IMR-90 (cell line): ENCODE measurements around the gene FHL2. TPM values are rescaled to one million over a fixed set of nuclear protein-coding genes. Genes with fewer than 3 reads are reported as not detected.
A peak's percentile ranks its signal among the peaks of the same experiment; 100 is the strongest.

Experiments
- ATAC-seq: fragments of 200-7000 bp; cut with Tn5 transposase; 2 replicates; pipeline ENCODE4 v1.9.1; 2020; ENCODE audit warnings: low read depth, mild to moderate bottlenecking, moderate library complexity
- BruUV-seq: library from RNA; stranded (reverse); fragments of 400-500 nt; replicated peaks from 2 replicates; lab custom pipeline; 2021; lab: Mats Ljungman, UMichigan
- CTCF ChIA-PET: fragments of 300-600 bp; formaldehyde crosslinking; extraction: SDS; loops from one replicate; lab custom pipeline; 2021; ENCODE audit warnings: antibody characterized with exemption; lab: Yijun Ruan, JAX
- POLR2A ChIA-PET: fragments of 300-600 bp; sonication (Branson Sonifier 250); formaldehyde crosslinking; loops from one replicate; lab custom pipeline; 2022; ENCODE audit warnings: antibody characterized with exemption; ENCODE audit not compliant: unreplicated experiment; lab: Charles Lee
- DNase-seq: peaks from one replicate; pipeline ENCODE4 v3.0.0; 2013
- H2AFZ ChIP-seq: replicated peaks from 2 replicates; pipeline ENCODE3; 2013; ENCODE audit warnings: low read length, mild to moderate bottlenecking; ENCODE audit not compliant: poor library complexity
- H2AK5ac ChIP-seq: 2 replicates; pipeline ENCODE4 v1.6.1; 2013; ENCODE audit warnings: low read depth, low read length, inconsistent platforms
- H2AK9ac ChIP-seq: replicated peaks from 2 replicates; pipeline ENCODE3; 2013; ENCODE audit warnings: mild to moderate bottlenecking, low read depth, low read length, moderate library complexity; ENCODE audit not compliant: poor library complexity
- H2BK120ac ChIP-seq: 2 replicates; pipeline ENCODE4 v1.6.1; 2013; ENCODE audit warnings: low read depth, low read length, inconsistent platforms
- H2BK15ac ChIP-seq: 3 replicates; pipeline ENCODE4 v1.6.1; 2013; ENCODE audit warnings: low read depth, low read length, inconsistent platforms
- H2BK20ac ChIP-seq: 2 replicates; pipeline ENCODE4 v1.6.1; 2013; ENCODE audit warnings: low read depth, mild to moderate bottlenecking, inconsistent platforms, low read length, moderate library complexity
- H2BK5ac ChIP-seq: 2 replicates; pipeline ENCODE4 v1.6.1; 2013; ENCODE audit warnings: mild to moderate bottlenecking, low read depth, low read length, inconsistent platforms; ENCODE audit not compliant: poor library complexity, severe bottlenecking
- H3K14ac ChIP-seq: replicated peaks from 2 replicates; pipeline ENCODE4 v1.6.1; 2013; ENCODE audit warnings: low read depth, low read length, inconsistent platforms
- H3K18ac ChIP-seq: 2 replicates; pipeline ENCODE4 v1.6.1; 2013; ENCODE audit warnings: low read depth, low read length, control low read depth
- H3K23ac ChIP-seq: 2 replicates; pipeline ENCODE4 v1.6.1; 2013; ENCODE audit warnings: low read depth, low read length, inconsistent platforms
- H3K27ac ChIP-seq: 2 replicates; pipeline ENCODE4 v1.5.1; 2013; ENCODE audit warnings: mild to moderate bottlenecking, control low read depth, low read length; ENCODE audit not compliant: insufficient read depth
- H3K27me3 ChIP-seq: 2 replicates; pipeline ENCODE4 v1.6.1; 2013; ENCODE audit warnings: low read length; ENCODE audit not compliant: control insufficient read depth, insufficient read depth
- H3K36me3 ChIP-seq: 2 replicates; pipeline ENCODE4 v1.6.1; 2013; ENCODE audit warnings: low read length, mixed read lengths; ENCODE audit not compliant: control insufficient read depth, insufficient read depth
- H3K4ac ChIP-seq: 2 replicates; pipeline ENCODE4 v1.6.1; 2013; ENCODE audit warnings: low read depth, low read length, inconsistent platforms
- H3K4me1 ChIP-seq: 2 replicates; pipeline ENCODE4 v1.6.1; 2013; ENCODE audit warnings: low read length, mixed read lengths; ENCODE audit not compliant: control insufficient read depth, insufficient read depth
- H3K4me2 ChIP-seq: 2 replicates; pipeline ENCODE4 v1.6.1; 2013; ENCODE audit warnings: low read depth, mild to moderate bottlenecking, control low read depth, low read length, moderate library complexity
- H3K4me3 ChIP-seq: 2 replicates; pipeline ENCODE4 v1.5.1; 2013; ENCODE audit warnings: low read depth, mild to moderate bottlenecking, control low read depth, low read length, moderate library complexity; ENCODE audit not compliant: insufficient read depth
- H3K56ac ChIP-seq: 2 replicates; pipeline ENCODE4 v1.6.1; 2013; ENCODE audit warnings: low read length, inconsistent platforms; ENCODE audit not compliant: insufficient read depth; ENCODE audit errors: extremely low read depth
- H3K79me1 ChIP-seq, 2 experiments: 2 replicates each; pipeline ENCODE4 v1.6.1; 2013; ENCODE audit warnings: low read length in 2 of 2, inconsistent platforms in 1 of 2, low read depth in 1 of 2
- H3K9ac ChIP-seq: 2 replicates; pipeline ENCODE4 v1.6.1; 2013; ENCODE audit warnings: low read depth, low read length, control low read depth
- H3K9me1 ChIP-seq: 2 replicates; pipeline ENCODE4 v1.6.1; 2013; ENCODE audit warnings: low read length, inconsistent platforms; ENCODE audit not compliant: insufficient read depth
- H3K9me3 ChIP-seq: 2 replicates; pipeline ENCODE4 v1.6.1; 2013; ENCODE audit warnings: low read length; ENCODE audit not compliant: control insufficient read depth, insufficient read depth
- H4K20me1 ChIP-seq: 2 replicates; pipeline ENCODE4 v1.6.1; 2013; ENCODE audit warnings: low read length, inconsistent platforms; ENCODE audit not compliant: insufficient read depth
- H4K5ac ChIP-seq: 2 replicates; pipeline ENCODE4 v1.6.1; 2013; ENCODE audit warnings: mild to moderate bottlenecking, low read depth, low read length, control low read depth
- H4K8ac ChIP-seq, 2 experiments: 2 replicates each; pipeline ENCODE4 v1.6.1; 2013; ENCODE audit warnings: low read depth in 2 of 2, low read length in 2 of 2, control low read depth in 1 of 2, inconsistent platforms in 1 of 2
- H4K91ac ChIP-seq: 2 replicates; pipeline ENCODE4 v1.6.1; 2013; ENCODE audit warnings: low read depth, low read length, inconsistent platforms; ENCODE audit not compliant: insufficient read depth
- BHLHE40 ChIP-seq: fragments of 150-350 bp; IDR thresholded peaks from 2 replicates; pipeline ENCODE4 v1.6.1; 2016; ENCODE audit warnings: mild to moderate bottlenecking, low read depth, low read length
- WGBS, 2 experiments: methylation state at CpG; one replicate each; pipeline versions ENCODE4 v1.1.5 to v1.1.7; 2013; ENCODE audit warnings: missing lambda C conversion rate in 2 of 2; ENCODE audit not compliant: insufficient read length in 1 of 2; ENCODE audit errors: extremely low coverage in 2 of 2; 5-methylcytosine and 5-hydroxymethylcytosine counted together
- dilution Hi-C: fragments of 300-500 bp; cut with HindIII; formaldehyde crosslinking; loops from one replicate; pipeline ENCODE4 v1.14.3; 2018; ENCODE audit warnings: low sequenced_read_pairs; ENCODE audit not compliant: unreplicated experiment
- in situ Hi-C: fragments of 300-500 bp; cut with MboI; formaldehyde crosslinking; loops from 3 replicates; pipeline ENCODE4 v1.14.3; 2019; ENCODE audit warnings: low sequenced_read_pairs, inconsistent platforms, mixed read lengths
- intact Hi-C: fragments of 100-400 bp; cut with micrococcal nuclease; formaldehyde crosslinking; loops from 2 replicates; pipeline ENCODE4 v1.10.0; 2022
- polyA plus RNA-seq, 3 experiments: library from polyadenylated mRNA; depleted of rRNA; stranded (reverse); fragments of >200 nt; gene quantifications; 2 replicates each; pipeline ENCODE4 v1.2.3, GENCODE V29; 2012; ENCODE audit warnings: low replicate concordance in 1 of 3
- total RNA-seq: library from RNA; depleted of rRNA; stranded (reverse); fragments of >200 nt; gene quantifications from 2 replicates; pipeline ENCODE4 v1.2.3, GENCODE V29; 2012

Gene FHL2
- total and polyA plus RNA-seq, 2 of the 4 experiments (the other 2 are of a cell fraction): 464 to 550 TPM

DNA sequence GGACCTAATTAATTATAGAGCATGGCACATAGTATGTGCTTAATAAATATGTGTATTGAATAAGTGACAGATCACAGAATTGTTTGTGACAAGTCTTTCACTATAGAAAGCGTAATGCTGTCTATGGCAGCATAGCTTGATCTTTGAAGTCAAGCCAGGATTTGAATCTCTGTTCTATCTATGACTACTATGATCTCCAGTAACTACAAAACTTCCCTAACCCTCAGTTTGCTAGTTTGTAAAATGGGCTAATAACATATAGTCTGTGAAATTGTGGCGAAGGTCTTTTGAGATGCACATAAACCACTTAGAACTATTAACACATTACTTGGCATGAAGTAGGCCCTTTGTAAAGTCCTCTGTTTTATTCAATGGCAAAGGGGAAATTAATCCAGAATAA is 4.0 kb upstream of the FHL2 start:
- no peak overlapping the region for H2AK9ac ChIP-seq
- no peak overlapping the region for H2AFZ ChIP-seq
- intact Hi-C loops: no loop called here
- no peak for TF ChIP-seq BHLHE40
- no peaks in the 10 kb centered on the region for H3K27me3 ChIP-seq
- no TSS peak for BruUV-seq
- no peaks in the 10 kb centered on the region for H3K9me3 ChIP-seq
- dilution Hi-C loops: no loop called here
- H3K23ac ChIP-seq: peak overlapping the region; percentile 93; the same call in 1 of the 2 replicates
- H3K4ac ChIP-seq: peak overlapping the region; percentile 99; the same call in 1 of the 2 replicates
- no peak overlapping the region for H3K4me2 ChIP-seq
- H3K14ac ChIP-seq: 0 out of 2 replicates have a peak overlapping the region, but pooled peaks have one; percentile 13
- H3K9me1 ChIP-seq: peaks cover 9% of the 10 kb centered on the region; the same call in 1 of the 2 replicates
- H2BK120ac ChIP-seq: peak overlapping the region; percentile 96
- H3K79me1 ChIP-seq: peaks cover 12 to 17% of the 10 kb centered on the region in 2 experiments
- CTCF ChIA-PET: interaction anchor here (0.9 kb wide), 1 partner anchor 9 kb away, joined by 4 read pairs; no protein-coding TSS in a partner anchor
- H3K56ac ChIP-seq: peak overlapping the region; percentile 47
- H3K4me3 ChIP-seq: no peak overlapping the region
- H3K9ac ChIP-seq: no peak overlapping the region
- in situ Hi-C loops: no loop called here
- peak overlapping the region; percentile 72 to 87; a peak in 3 of 4 replicates for H4K8ac ChIP-seq
- H4K5ac ChIP-seq: peak overlapping the region; percentile 86; the same call in 1 of the 2 replicates
- H4K20me1 ChIP-seq: no peaks in the 10 kb centered on the region
- no peak overlapping the region for H4K91ac ChIP-seq
- no peak for DNase-seq
- peak overlapping the region; percentile 86 for H3K18ac ChIP-seq
- WGBS, 2 experiments: no CpG with 5 or more reads among the region's 2 CpGs
- no peaks in the 10 kb centered on the region for H3K36me3 ChIP-seq
- H2BK20ac ChIP-seq: peak overlapping the region; percentile 98; the same call in 1 of the 2 replicates
- ATAC-seq: no peak
- H2AK5ac ChIP-seq: peak overlapping the region; percentile 1; the same call in 1 of the 2 replicates
- peak overlapping the region; percentile 89; the same call in 1 of the 3 replicates for H2BK15ac ChIP-seq
- peaks cover 22% of the 10 kb centered on the region for H3K4me1 ChIP-seq
- no peak overlapping the region for H3K27ac ChIP-seq
- POLR2A ChIA-PET: no interaction called here
- peak overlapping the region; percentile 98 for H2BK5ac ChIP-seq
